HUES6 (cell line): ENCODE data around the gene GLIPR2.
"Not testable (repeated sequence)": the region's sequence is repeated elsewhere in the genome, so short reads cannot be mapped to it uniquely, and the experiment has no call there.

Experiments
- H3K27ac ChIP-seq: 2 replicates; pipeline ENCODE4 v1.7.0; 2013; ENCODE audit warnings: low read depth, mild to moderate bottlenecking, low read length, inconsistent platforms
- H3K27me3 ChIP-seq: 2 replicates; pipeline ENCODE4 v1.6.1; 2013; ENCODE audit warnings: low read length; ENCODE audit not compliant: control insufficient read depth, insufficient read depth
- H3K36me3 ChIP-seq: 2 replicates; pipeline ENCODE4 v1.6.1; 2013; ENCODE audit warnings: low read length; ENCODE audit not compliant: control insufficient read depth, insufficient read depth
- H3K4me1 ChIP-seq: 2 replicates; pipeline ENCODE4 v1.6.1; 2013; ENCODE audit warnings: low read length; ENCODE audit not compliant: control insufficient read depth, insufficient read depth
- H3K4me3 ChIP-seq: 2 replicates; pipeline ENCODE4 v1.5.1; 2013; ENCODE audit warnings: low read depth, low read length
- H3K9ac ChIP-seq: one replicate; pipeline ENCODE4 v1.6.1; 2013; ENCODE audit warnings: mild to moderate bottlenecking, low read length
- H3K9me3 ChIP-seq: 2 replicates; pipeline ENCODE4 v1.6.1; 2013; ENCODE audit warnings: low read depth, low read length; ENCODE audit not compliant: control insufficient read depth, insufficient read depth

GLIPR2 gene

GRCh38 chr9:36154331-36154952, 17.9 kb downstream of the GLIPR2 start:
- peaks cover 12% of the 10 kb centered on the region for H3K9me3 ChIP-seq
- peaks cover 4% of the 10 kb centered on the region; the same call in 1 of the 2 replicates for H3K4me1 ChIP-seq
- no peak overlapping the region for H3K4me3 ChIP-seq
- H3K9ac ChIP-seq = no peak overlapping the region
- peaks cover 5% of the 10 kb centered on the region; the same call in 1 of the 2 replicates for H3K36me3 ChIP-seq
- no peak overlapping the region for H3K27ac ChIP-seq
- no peaks in the 10 kb centered on the region for H3K27me3 ChIP-seq

GRCh38 chr9:36156116-36156515, 19.6 kb downstream of the GLIPR2 start:
- Histone ChIP-seq H3K4me3 (no peak overlapping the region), H3K27ac (no peak overlapping the region), H3K9ac (no peak overlapping the region), H3K36me3 (peaks cover 5% of the 10 kb centered on the region; the same call in 1 of the 2 replicates), H3K4me1 (peaks cover 4% of the 10 kb centered on the region; the same call in 1 of the 2 replicates), H3K9me3 (peaks cover 12% of the 10 kb centered on the region), H3K27me3 (no peaks in the 10 kb centered on the region)

DNA sequence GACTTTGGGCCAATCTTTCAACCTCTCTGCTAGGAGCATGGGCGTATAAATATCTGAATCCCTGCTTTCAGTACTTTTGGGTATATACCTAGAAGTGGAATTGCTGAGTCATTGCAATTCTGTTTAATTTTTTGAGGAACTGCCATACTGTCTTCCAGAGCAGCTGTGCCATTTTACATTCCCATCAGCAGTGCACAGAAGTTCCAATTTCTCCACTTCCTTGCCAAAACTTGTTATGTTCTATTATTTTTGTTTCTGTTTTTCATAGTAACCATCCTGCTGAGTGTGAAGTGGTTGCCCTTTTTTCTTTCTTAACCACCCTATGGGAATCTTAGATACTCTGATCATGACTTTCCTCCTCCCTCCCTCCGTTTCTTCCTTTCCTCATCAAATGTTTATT, 21.6 kb downstream of the GLIPR2 start:
- Histone ChIP-seq H3K27ac (no peak overlapping the region), H3K9me3 (peaks cover 12% of the 10 kb centered on the region), H3K4me3 (no peak overlapping the region), H3K27me3 (no peaks in the 10 kb centered on the region), H3K36me3 (peaks cover 5% of the 10 kb centered on the region; the same call in 1 of the 2 replicates), H3K9ac (no peak overlapping the region), H3K4me1 (peaks cover 16% of the 10 kb centered on the region)

- no peak overlapping the region for H3K4me3 ChIP-seq
- no peak overlapping the region for H3K27ac ChIP-seq
- H3K4me1 ChIP-seq = peaks cover 23% of the 10 kb centered on the region
- no peaks in the 10 kb centered on the region for H3K27me3 ChIP-seq
- no peak overlapping the region for H3K9ac ChIP-seq
- H3K36me3 ChIP-seq = peaks cover 5% of the 10 kb centered on the region; the same call in 1 of the 2 replicates
- peaks cover 12% of the 10 kb centered on the region for H3K9me3 ChIP-seq
Measured at GRCh38 chr9:36158917-36159316, 22.4 kb downstream of the GLIPR2 start.

DNA sequence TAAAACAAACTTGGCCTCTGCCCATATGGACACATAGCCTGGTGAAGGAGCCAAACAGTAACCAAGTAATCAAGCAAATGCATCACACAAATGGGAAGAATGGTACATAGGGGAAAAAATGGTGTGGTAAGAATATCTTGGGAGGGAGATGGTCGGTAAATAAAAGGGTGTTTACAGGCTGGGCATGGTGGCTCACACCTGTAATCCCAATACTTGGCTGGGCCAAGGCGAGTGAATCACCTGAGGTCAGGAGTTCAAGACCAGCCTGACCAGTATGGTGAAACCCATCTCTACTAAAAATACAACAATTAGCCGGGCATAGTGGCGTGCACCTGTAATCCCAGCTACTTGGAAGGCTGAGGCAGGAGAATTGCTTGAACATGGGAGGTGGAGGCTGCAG, 23.0 kb downstream of the GLIPR2 start:
- Histone ChIP-seq H3K4me1 (peaks cover 28% of the 10 kb centered on the region), H3K9me3 (peaks cover 12% of the 10 kb centered on the region)
- H3K27ac ChIP-seq = not testable (repeated sequence)

DNA sequence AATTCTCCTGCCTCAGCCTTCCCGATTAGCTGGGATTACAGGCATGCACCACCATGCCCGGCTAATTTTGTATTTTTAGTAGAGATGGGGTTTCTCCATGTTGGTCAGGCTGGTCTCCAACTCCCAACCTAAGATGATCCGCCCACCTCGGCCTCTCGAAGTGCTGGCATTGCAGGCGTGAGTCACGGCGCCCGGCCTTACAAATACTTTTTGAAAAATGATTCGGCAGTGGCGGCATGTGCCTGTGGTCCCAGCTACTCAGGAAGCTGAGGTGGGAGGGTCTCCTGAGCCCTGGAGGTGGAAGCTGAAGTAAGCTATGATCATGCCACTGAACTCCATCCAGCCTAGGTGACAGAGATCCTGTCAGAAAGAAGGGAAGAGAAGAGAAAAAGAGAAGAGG, 23.6 kb downstream of the GLIPR2 start:
- H3K9me3 ChIP-seq = peaks cover 12% of the 10 kb centered on the region
- H3K9ac ChIP-seq, H3K36me3 ChIP-seq, H3K27me3 ChIP-seq, H3K4me3 ChIP-seq, H3K27ac ChIP-seq: not testable (repeated sequence)
- peaks cover 34% of the 10 kb centered on the region for H3K4me1 ChIP-seq

More for the DNA sequence above, 23.0 kb downstream of the GLIPR2 start:
- H3K9ac ChIP-seq, H3K36me3 ChIP-seq, H3K27me3 ChIP-seq, H3K4me3 ChIP-seq: not testable (repeated sequence)

- no peaks in the 10 kb centered on the region for H3K27me3 ChIP-seq
- H3K27ac ChIP-seq = no peak overlapping the region
- peaks cover 36% of the 10 kb centered on the region for H3K4me1 ChIP-seq
- no peak overlapping the region for H3K9ac ChIP-seq
- no peak overlapping the region for H3K4me3 ChIP-seq
- peaks cover 11% of the 10 kb centered on the region for H3K9me3 ChIP-seq
- H3K36me3 ChIP-seq = peaks cover 4% of the 10 kb centered on the region; the same call in 1 of the 2 replicates
Measured at GRCh38 chr9:36161187-36161586, 24.7 kb downstream of the GLIPR2 start.

GRCh38 chr9:36162211-36162738, 25.7 kb downstream of the GLIPR2 start:
- Histone ChIP-seq H3K36me3 (no peaks in the 10 kb centered on the region), H3K27ac (peak overlapping the region; percentile 33; the same call in 1 of the 2 replicates), H3K4me3 (no peak overlapping the region), H3K4me1 (peaks cover 36% of the 10 kb centered on the region), H3K9me3 (peaks cover 5% of the 10 kb centered on the region; the same call in 1 of the 2 replicates), H3K9ac (peak overlapping the region; percentile 7), H3K27me3 (no peaks in the 10 kb centered on the region)

GRCh38 chr9:36163049-36163785, 26.7 kb downstream of the GLIPR2 start:
- peaks cover 36% of the 10 kb centered on the region for H3K4me1 ChIP-seq
- peak overlapping the region; percentile 16; the same call in 1 of the 2 replicates for H3K4me3 ChIP-seq
- peak overlapping the region; percentile 33; the same call in 1 of the 2 replicates for H3K27ac ChIP-seq

DNA sequence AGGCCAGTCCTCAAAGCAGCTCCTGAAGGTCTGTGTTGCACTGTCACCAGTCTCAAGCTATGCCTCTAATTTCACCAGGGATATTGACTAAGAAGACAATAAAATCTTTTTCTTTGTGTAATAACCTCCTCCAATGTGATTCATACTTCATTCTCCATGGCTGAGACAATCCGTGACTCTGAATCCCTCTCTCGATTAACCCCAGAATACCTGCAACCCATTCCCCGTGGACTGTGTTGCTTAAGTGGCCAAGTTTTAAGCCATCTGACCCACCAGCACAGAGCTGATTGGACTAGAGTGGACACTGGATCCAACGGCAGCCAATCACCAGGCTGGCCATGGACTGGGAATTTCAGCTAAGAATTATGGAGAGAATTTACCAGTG, 27.2 kb downstream of the GLIPR2 start:
- H3K9ac ChIP-seq = peak overlapping the region; percentile 60

More at GRCh38 chr9:36163049-36163785, 26.7 kb downstream of the GLIPR2 start:
- Histone ChIP-seq H3K27me3 (no peaks in the 10 kb centered on the region), H3K36me3 (no peaks in the 10 kb centered on the region), H3K9me3 (peaks cover 2% of the 10 kb centered on the region; the same call in 1 of the 2 replicates), H3K9ac (peak overlapping the region; percentile 60)

GRCh38 chr9:36164372-36164771, 27.8 kb downstream of the GLIPR2 start:
- H3K27me3 ChIP-seq = no peaks in the 10 kb centered on the region
- H3K4me1 ChIP-seq = peaks cover 36% of the 10 kb centered on the region
- H3K9ac ChIP-seq = no peak overlapping the region
- H3K4me3 ChIP-seq = no peak overlapping the region
- H3K9me3 ChIP-seq = no peaks in the 10 kb centered on the region
- H3K36me3 ChIP-seq = no peaks in the 10 kb centered on the region
- H3K27ac ChIP-seq = no peak overlapping the region

More for the DNA sequence above, 27.2 kb downstream of the GLIPR2 start:
- H3K9me3 ChIP-seq = no peaks in the 10 kb centered on the region
- H3K36me3 ChIP-seq = no peaks in the 10 kb centered on the region
- H3K4me1 ChIP-seq = peaks cover 36% of the 10 kb centered on the region
- no peaks in the 10 kb centered on the region for H3K27me3 ChIP-seq
- peak overlapping the region; percentile 33; the same call in 1 of the 2 replicates for H3K27ac ChIP-seq
- H3K4me3 ChIP-seq = peak overlapping the region; percentile 16; the same call in 1 of the 2 replicates
